HG03139 (cell line): ENCODE data around the gene COBL.

Experiments
- ATAC-seq: cut with Tn5 transposase; IDR thresholded peaks from one replicate; pipeline ENCODE4 v1.9.1; 2021; ENCODE audit not compliant: unreplicated experiment

COBL gene

GRCh38 chr7:51126324-51126723 is 190.3 kb downstream of the COBL start:
- ATAC-seq = no peak

DNA sequence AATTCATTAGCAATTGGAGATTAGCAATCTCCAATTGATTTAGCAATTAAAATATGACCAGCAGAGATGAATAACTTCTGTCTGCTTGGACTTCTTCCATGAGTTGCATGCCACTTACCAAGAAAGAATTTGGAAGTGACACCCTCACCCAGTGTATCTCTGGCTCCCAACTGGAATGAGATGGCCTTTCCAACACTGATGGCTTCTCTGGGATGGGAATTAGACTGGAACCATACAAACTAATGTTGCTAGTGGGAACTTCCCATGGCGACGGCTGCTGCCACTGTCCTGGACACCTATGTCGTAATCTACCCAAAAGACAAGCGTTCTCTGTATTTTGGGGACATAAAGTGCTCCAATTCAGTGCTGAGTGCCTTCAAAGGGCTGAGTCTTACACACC is 192.3 kb downstream of the COBL start:
- no peak for ATAC-seq

DNA sequence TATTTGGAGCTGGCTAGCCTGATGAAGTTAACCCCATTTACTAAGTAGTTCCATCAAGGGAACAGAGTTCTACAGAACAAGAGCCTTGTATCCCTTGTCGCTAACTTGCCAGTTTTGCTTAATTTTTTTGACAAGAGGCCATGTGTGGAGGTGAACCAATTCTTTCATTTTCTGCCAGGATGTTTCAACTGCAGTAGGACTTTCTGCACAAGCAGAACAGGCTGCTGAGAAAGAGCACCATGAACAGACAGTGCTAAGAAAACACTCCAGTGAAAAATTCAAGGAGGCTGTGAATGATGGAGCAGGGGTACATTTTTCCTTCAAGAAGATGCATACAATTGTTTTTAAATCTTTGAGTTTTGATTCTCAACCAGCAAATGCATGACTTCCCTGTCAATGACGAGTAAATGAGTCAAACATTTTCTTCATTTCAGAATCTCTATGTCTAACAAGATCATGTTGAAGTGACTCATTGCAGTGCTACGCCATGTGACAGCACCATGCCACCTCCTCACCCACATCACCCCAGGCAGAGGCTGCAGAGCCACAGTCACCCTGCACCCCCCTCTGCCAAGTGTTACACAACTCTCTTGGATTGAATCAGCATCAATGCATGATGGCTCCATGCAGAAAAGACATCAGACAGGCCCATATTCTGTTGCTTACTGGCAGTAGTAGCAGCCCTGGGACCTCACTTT is 193.1 kb downstream of the COBL start:
- no peak for ATAC-seq

DNA sequence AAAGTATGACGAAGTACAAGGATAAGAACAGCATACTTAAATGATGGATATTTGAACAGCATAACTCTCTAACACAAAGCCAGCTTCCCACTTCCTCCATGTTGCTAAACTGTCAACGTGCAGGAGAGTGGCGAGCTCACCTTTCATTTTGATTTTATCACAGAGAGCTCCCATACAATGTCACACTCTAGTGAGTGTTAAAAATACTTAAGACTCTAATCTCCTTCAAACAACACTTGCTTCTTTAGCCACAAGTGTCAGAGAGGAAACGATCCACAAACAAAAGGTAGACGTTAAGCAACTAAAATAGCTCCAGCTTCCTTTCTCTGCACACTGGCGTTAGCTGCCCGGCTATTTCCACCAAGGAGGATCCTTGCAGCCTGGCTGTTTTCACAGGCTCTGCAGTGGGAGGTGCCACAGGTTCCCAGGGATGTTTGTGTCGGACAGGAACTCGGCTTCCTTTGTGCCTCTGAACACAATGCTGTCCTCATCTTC is 194.6 kb downstream of the COBL start:
- ATAC-seq = no peak

GRCh38 chr7:51121036-51121790 is 195.4 kb downstream of the COBL start:
- no peak for ATAC-seq

GRCh38 chr7:51118628-51119027 is 198.0 kb downstream of the COBL start:
- no peak for ATAC-seq

GRCh38 chr7:51114501-51114900 is 202.1 kb downstream of the COBL start:
- no peak for ATAC-seq

- ATAC-seq = no peak
These were observed 202.6 kb downstream of the COBL start for GRCh38 chr7:51113962-51114361.

DNA sequence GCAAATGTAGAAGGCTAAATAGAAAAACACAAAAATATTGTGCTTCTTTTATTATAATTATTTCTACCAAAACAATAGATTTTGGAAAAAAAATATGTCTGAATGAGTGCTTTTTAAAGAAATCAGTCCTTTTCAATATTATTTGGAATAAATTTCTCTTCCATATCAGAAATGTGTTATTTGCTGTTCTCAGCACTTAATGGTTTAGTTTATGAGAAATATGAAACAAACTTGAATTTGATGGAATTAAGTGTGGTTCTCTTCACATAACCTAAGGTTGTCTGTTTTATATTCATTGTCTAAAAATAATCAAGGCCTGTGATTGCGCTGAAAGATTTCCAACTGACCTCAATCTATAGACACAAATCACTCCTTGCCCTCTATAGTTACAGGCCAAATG is 203.0 kb downstream of the COBL start:
- no peak for ATAC-seq

GRCh38 chr7:51111241-51111940 is 205.2 kb downstream of the COBL start:
- no peak for ATAC-seq

DNA sequence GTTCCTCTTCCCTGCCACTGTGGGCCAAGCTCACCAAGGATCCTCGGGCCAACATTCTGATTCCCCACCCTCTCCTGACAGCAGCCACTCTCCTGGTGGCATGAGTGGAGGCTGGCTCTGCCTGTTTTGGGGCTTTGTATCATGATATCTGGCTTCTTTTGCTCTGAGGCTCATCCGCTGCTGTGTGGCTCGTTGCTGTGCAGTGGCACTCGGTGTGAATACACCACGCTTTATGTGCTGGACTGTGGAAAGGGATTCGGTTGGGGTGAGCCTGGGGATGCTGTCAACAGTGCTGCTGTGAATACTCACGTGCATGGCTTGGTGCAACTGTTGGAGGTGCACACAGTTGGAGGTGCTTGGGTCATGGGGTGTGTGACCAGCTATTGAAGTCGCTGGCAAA is 208.5 kb downstream of the COBL start:
- ATAC-seq = no peak

DNA sequence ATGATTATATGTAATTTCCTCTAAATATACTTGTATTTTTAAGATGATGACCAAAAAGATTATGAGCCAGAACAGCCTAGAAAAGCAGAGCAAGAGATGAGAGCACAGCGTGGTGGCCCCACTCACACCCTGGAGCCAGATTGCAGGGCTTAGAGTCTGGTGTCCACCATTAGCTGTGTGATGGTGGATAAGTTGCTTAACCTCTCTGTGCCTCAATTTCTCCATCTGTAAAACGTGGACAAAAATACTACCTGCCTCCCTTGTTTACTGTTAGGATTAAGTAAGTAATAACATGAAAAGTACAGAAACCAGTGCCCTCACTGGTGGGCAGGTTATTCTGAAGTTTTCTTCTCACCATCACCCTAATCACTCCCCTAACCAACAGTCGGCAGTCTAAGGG is 212.3 kb downstream of the COBL start:
- ATAC-seq = no peak

DNA sequence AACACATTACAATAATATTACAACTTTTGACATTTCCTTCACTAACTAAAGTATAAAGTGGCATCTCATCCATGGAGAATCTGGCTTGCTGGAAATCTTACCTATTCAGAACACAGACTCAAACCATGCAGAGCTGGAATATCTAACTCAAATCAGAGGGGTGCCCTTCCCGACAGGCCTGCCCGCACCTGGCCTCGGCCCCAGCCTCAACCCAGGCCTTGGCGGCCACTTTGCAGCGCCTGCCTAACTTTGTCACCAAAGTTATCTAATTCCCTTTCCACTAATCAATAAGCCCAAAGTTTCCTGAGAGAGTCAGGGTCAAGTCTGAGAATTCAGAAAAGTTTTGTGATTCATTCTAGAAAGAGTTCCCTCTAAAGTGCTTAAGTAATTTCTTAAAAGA is 212.9 kb downstream of the COBL start:
- ATAC-seq = no peak

- no peak for ATAC-seq
These were observed 213.8 kb downstream of the COBL start for GRCh38 chr7:51102828-51103227.

GRCh38 chr7:51101111-51101757 is 215.4 kb downstream of the COBL start:
- no peak for ATAC-seq

DNA sequence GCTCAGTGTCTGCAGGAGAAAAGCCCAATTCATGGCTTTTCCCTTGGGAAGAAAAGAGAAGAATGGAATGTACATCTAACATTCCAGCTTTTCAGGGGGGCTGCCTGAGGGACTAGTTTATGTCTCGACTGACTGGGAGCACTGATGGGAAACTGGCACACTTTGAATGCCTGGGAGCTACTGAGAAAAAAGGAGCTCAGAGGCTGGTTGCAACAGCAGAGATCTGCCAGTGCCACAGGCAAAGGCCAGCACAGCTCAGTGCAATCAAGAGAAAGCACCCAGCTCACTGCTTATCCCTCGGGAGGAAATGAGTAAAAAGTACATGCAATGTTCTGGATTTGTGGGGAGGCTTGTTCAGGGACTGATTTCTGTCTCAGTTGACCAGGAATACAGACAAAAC is 226.2 kb downstream of the COBL start:
- no peak for ATAC-seq

DNA sequence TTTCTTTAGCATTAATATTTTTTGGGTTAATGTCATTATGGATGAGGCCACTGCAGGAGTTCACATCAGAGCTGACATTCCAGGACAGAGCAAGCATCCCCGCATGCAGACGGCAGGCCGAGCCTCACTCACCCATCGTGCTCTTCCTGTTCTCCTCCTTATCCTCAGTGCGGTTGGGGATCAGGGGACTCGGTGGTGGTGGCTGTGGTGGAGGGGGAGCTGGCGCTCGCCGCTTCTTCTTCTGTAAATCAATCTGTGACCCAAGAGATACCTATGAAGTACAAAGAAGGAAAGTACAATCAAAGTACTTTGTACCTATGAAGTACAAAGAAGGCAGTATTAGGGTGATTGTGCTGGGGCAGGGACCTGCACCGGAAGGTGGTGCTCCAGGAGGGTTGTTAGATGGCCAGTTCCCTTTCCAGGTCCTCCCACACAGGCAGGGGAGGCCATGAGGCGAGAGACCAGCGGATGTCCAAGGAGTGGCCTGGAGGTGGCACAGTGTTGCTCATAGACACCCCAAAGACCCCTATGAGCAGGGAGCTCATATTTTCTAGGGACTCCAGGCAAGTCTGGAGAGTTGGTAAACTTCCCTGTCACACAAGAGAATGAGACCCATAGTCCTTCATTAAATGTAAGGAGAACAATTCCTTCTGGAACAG is 231.4 kb downstream of the COBL start:
- ATAC-seq = no peak

GRCh38 chr7:51084121-51084520 is 232.5 kb downstream of the COBL start:
- no peak for ATAC-seq

- ATAC-seq = no peak
These were observed 233.6 kb downstream of the COBL start for GRCh38 chr7:51082940-51083533.

- no peak for ATAC-seq
These were observed 234.3 kb downstream of the COBL start for GRCh38 chr7:51082096-51082840.
